ENCODE results near the gene DYNLT4. TPM values are rescaled to one million over a fixed set of nuclear protein-coding genes. Genes with fewer than 3 reads are reported as not detected.

The DYNLT4 gene
- total and polyA plus RNA-seq, 2 of the 13 experiments (the other 11 are each of a cell fraction or from before 2014, with no cell fraction given): 0.77 TPM; not detected in 1

DNA sequence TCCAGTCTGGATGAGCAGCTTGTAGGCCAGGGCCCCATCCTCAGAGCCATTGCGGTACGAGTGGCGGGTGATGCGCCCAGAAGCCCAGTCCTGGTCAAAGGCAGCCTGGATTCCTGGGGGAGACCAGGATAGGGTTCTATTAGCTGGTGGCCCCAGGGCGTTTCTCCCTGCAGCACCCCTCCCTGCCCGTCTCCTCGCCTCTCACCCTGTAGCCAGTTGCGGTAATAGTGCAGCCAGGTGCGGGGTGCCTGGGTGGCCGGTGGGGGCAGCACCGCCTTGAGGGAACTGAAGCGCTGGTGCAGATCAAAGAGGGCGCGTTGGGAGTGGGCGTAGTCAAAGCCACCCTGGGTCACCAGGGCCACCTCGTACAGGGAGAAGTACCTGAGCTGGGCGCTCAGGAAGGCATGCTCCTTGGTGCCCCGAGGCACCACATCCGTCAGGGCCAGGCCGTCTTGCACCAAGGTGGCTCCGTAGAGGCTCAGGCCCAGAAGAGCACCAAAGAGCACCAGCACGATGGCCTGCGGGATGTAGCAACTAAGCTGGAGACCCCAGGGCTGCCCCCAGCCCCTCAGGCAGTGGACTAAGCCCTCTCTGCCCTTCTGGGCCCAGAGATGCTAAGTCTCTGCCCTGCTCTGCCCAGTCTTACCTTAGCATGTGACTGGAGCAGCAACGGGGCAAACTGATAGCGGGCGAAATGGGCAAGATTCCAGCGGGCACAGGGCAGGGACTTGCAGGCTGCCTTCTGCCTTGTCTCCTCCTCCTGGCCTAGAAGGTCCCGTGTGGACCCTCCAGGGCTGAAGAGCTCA is 20.2 kb upstream of the DYNLT4 start (continued):
- TF ChIP-seq ZNF607 (CRISPR knock-in tag; IDR thresholded peaks at IDR 0.05; ENCODE audit: borderline replicate concordance) (no peak), SRY (CRISPR knock-in tag; IDR thresholded peaks at IDR 0.05) (no peak), ZNF20 (CRISPR knock-in tag; IDR thresholded peaks at IDR 0.05) (no peak), GATAD1 (CRISPR knock-in tag; IDR thresholded peaks at IDR 0.05) (no peak), ZNF30 (CRISPR knock-in tag; IDR thresholded peaks at IDR 0.05) (no peak), STAG1 (CRISPR knock-in tag; IDR thresholded peaks at IDR 0.05) (peak; percentile 73), FOXA3 (CRISPR knock-in tag; IDR thresholded peaks at IDR 0.05) (peak; percentile 36; the same call in 1 of the 2 replicates), RORA (CRISPR knock-in tag; IDR thresholded peaks at IDR 0.05) (no peak), ZNF446 (CRISPR knock-in tag; IDR thresholded peaks at IDR 0.05) (no peak), ZNF891 (CRISPR knock-in tag; IDR thresholded peaks at IDR 0.05) (peak; percentile 22; the same call in 1 of the 2 replicates), RBFOX2 (IDR thresholded peaks at IDR 0.05; ENCODE audit: low read depth, low read length) (peak; percentile 43; the same call in 1 of the 2 replicates), ZFP41 (CRISPR knock-in tag; IDR thresholded peaks at IDR 0.05; ENCODE audit: borderline replicate concordance) (no peak), ZNF781 (CRISPR knock-in tag; IDR thresholded peaks at IDR 0.05; ENCODE audit: borderline replicate concordance, not compliant biosample characterization) (no peak), SSRP1 (CRISPR knock-in tag; IDR thresholded peaks at IDR 0.05) (no peak), HDAC1 (CRISPR knock-in tag; IDR thresholded peaks at IDR 0.05) (peak; percentile 83), GMEB2 (CRISPR knock-in tag; IDR thresholded peaks at IDR 0.05; ENCODE audit: low read depth) (no peak), RBAK (CRISPR knock-in tag; IDR thresholded peaks at IDR 0.05) (no peak), ZNF382 (CRISPR knock-in tag; IDR thresholded peaks at IDR 0.05; ENCODE audit: borderline replicate concordance) (no peak), KAT8 (CRISPR knock-in tag; IDR thresholded peaks at IDR 0.05) (0 out of 2 replicates have a peak, but pooled peaks have one; percentile 26), ZBTB20 (CRISPR knock-in tag; IDR thresholded peaks at IDR 0.05; ENCODE audit: borderline replicate concordance, low read depth) (no peak), ZNF703 (CRISPR knock-in tag; IDR thresholded peaks at IDR 0.05; ENCODE audit: borderline replicate concordance) (no peak)
- TF ChIP-seq, protein P1, sequence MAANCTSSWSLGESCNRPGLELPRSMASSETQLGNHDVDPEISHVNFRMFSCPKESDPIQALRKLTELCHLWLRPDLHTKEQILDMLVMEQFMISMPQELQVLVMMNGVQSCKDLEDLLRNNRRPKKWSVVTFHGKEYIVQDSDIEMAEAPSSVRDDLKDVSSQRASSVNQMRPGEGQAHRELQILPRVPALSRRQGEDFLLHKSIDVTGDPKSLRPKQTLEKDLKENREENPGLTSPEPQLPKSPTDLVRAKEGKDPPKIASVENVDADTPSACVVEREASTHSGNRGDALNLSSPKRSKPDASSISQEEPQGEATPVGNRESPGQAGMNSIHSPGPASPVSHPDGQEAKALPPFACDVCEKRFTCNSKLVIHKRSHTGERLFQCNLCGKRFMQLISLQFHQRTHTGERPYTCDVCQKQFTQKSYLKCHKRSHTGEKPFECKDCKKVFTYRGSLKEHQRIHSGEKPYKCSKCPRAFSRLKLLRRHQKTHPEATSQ (CRISPR knock-in tag; IDR thresholded peaks at IDR 0.05; ENCODE audit: borderline replicate concordance): no peak
- TF ChIP-seq, protein P2, sequence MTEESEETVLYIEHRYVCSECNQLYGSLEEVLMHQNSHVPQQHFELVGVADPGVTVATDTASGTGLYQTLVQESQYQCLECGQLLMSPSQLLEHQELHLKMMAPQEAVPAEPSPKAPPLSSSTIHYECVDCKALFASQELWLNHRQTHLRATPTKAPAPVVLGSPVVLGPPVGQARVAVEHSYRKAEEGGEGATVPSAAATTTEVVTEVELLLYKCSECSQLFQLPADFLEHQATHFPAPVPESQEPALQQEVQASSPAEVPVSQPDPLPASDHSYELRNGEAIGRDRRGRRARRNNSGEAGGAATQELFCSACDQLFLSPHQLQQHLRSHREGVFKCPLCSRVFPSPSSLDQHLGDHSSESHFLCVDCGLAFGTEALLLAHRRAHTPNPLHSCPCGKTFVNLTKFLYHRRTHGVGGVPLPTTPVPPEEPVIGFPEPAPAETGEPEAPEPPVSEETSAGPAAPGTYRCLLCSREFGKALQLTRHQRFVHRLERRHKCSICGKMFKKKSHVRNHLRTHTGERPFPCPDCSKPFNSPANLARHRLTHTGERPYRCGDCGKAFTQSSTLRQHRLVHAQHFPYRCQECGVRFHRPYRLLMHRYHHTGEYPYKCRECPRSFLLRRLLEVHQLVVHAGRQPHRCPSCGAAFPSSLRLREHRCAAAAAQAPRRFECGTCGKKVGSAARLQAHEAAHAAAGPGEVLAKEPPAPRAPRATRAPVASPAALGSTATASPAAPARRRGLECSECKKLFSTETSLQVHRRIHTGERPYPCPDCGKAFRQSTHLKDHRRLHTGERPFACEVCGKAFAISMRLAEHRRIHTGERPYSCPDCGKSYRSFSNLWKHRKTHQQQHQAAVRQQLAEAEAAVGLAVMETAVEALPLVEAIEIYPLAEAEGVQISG (CRISPR knock-in tag; IDR thresholded peaks at IDR 0.05): peak; percentile 74
- TF ChIP-seq, protein P3, sequence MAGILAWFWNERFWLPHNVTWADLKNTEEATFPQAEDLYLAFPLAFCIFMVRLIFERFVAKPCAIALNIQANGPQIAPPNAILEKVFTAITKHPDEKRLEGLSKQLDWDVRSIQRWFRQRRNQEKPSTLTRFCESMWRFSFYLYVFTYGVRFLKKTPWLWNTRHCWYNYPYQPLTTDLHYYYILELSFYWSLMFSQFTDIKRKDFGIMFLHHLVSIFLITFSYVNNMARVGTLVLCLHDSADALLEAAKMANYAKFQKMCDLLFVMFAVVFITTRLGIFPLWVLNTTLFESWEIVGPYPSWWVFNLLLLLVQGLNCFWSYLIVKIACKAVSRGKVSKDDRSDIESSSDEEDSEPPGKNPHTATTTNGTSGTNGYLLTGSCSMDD (CRISPR knock-in tag; IDR thresholded peaks at IDR 0.05): no peak
